Stomach smooth muscle (tissue), 2 donors: ENCODE results near the gene TCF4.

Experiments
- H3K27ac ChIP-seq: one replicate; pipeline ENCODE4 v1.7.0; 2013; ENCODE audit warnings: mild to moderate bottlenecking, low read length, inconsistent platforms
- H3K27me3 ChIP-seq, 2 donors: one replicate each; pipeline ENCODE4 v1.7.0; 2013; ENCODE audit warnings: low read length in 2 of 2; ENCODE audit not compliant: insufficient read depth in 2 of 2, control insufficient read depth in 1 of 2
- H3K36me3 ChIP-seq, 2 donors: one replicate each; pipeline ENCODE4 v1.7.0; 2013; ENCODE audit warnings: low read length in 2 of 2; ENCODE audit not compliant: control insufficient read depth in 2 of 2, insufficient read depth in 2 of 2
- H3K4me1 ChIP-seq: one replicate; pipeline ENCODE4 v1.7.0; 2013; ENCODE audit warnings: low read length; ENCODE audit not compliant: control insufficient read depth, insufficient read depth
- H3K4me3 ChIP-seq, 2 donors: one replicate each; pipeline ENCODE4 v1.7.0; 2013; ENCODE audit warnings: low read length in 2 of 2
- H3K9ac ChIP-seq, 2 donors: one replicate each; pipeline ENCODE4 v1.7.0; 2013; ENCODE audit warnings: low read length in 2 of 2, mild to moderate bottlenecking in 1 of 2
- H3K9me3 ChIP-seq, 2 donors: one replicate each; pipeline ENCODE4 v1.7.0; 2013; ENCODE audit warnings: low read length in 2 of 2; ENCODE audit not compliant: control insufficient read depth in 2 of 2
- donor health status: healthy.
- donor health status: Pancreatic carcinoma.

The TCF4 gene

GRCh38 chr18:55457028-55457427 is 131.0 kb downstream of the TCF4 start:
- Histone ChIP-seq H3K27me3 (no peaks in the 10 kb centered on the region), H3K4me3 (no peak overlapping the region), H3K27ac (no peak overlapping the region), H3K4me1 (no peaks in the 10 kb centered on the region), H3K9ac (no peak overlapping the region), H3K36me3 (no peaks in the 10 kb centered on the region), H3K9me3 (no peaks in the 10 kb centered on the region)

GRCh38 chr18:55455938-55456337 is 132.1 kb downstream of the TCF4 start:
- H3K9me3 ChIP-seq = no peaks in the 10 kb centered on the region
- no peaks in the 10 kb centered on the region for H3K36me3 ChIP-seq
- no peaks in the 10 kb centered on the region for H3K27me3 ChIP-seq
- H3K27ac ChIP-seq = no peak overlapping the region
- no peak overlapping the region for H3K4me3 ChIP-seq
- no peaks in the 10 kb centered on the region for H3K4me1 ChIP-seq
- H3K9ac ChIP-seq = no peak overlapping the region

- no peaks in the 10 kb centered on the region for H3K27me3 ChIP-seq
- no peaks in the 10 kb centered on the region for H3K9me3 ChIP-seq
- H3K36me3 ChIP-seq = no peaks in the 10 kb centered on the region
- H3K9ac ChIP-seq = no peak overlapping the region
- H3K4me3 ChIP-seq = no peak overlapping the region
- H3K4me1 ChIP-seq = no peaks in the 10 kb centered on the region
- H3K27ac ChIP-seq = no peak overlapping the region
These were observed 134.8 kb downstream of the TCF4 start for GRCh38 chr18:55453186-55453585.

GRCh38 chr18:55452123-55452611 is 135.8 kb downstream of the TCF4 start:
- Histone ChIP-seq H3K27ac (no peak overlapping the region), H3K4me1 (no peaks in the 10 kb centered on the region), H3K36me3 (no peaks in the 10 kb centered on the region), H3K9ac (no peak overlapping the region), H3K4me3 (no peak overlapping the region), H3K9me3 (no peaks in the 10 kb centered on the region), H3K27me3 (no peaks in the 10 kb centered on the region)

GRCh38 chr18:55449412-55450140 is 138.4 kb downstream of the TCF4 start:
- H3K9me3 ChIP-seq = peaks cover 2 to 5% of the 10 kb centered on the region in 2 donors
- H3K36me3 ChIP-seq = no peaks in the 10 kb centered on the region
- no peaks in the 10 kb centered on the region for H3K4me1 ChIP-seq
- H3K27me3 ChIP-seq = no peaks in the 10 kb centered on the region
- no peak overlapping the region for H3K27ac ChIP-seq
- no peak overlapping the region for H3K4me3 ChIP-seq
- no peak overlapping the region for H3K9ac ChIP-seq

GRCh38 chr18:55448420-55448819 is 139.6 kb downstream of the TCF4 start:
- Histone ChIP-seq H3K9ac (no peak overlapping the region), H3K27me3 (no peaks in the 10 kb centered on the region), H3K9me3 (peaks cover 2 to 5% of the 10 kb centered on the region in 2 donors), H3K4me3 (no peak overlapping the region), H3K4me1 (no peaks in the 10 kb centered on the region), H3K27ac (no peak overlapping the region), H3K36me3 (no peaks in the 10 kb centered on the region)

- H3K9ac ChIP-seq = no peak overlapping the region
- peaks cover 2 to 5% of the 10 kb centered on the region in 2 donors for H3K9me3 ChIP-seq
- no peaks in the 10 kb centered on the region for H3K36me3 ChIP-seq
- H3K27ac ChIP-seq = no peak overlapping the region
- H3K27me3 ChIP-seq = no peaks in the 10 kb centered on the region
- H3K4me3 ChIP-seq = no peak overlapping the region
- no peaks in the 10 kb centered on the region for H3K4me1 ChIP-seq
These were observed 140.3 kb downstream of the TCF4 start for GRCh38 chr18:55447672-55448018.

GRCh38 chr18:55446996-55447671 is 140.9 kb downstream of the TCF4 start:
- no peaks in the 10 kb centered on the region for H3K36me3 ChIP-seq
- no peaks in the 10 kb centered on the region for H3K27me3 ChIP-seq
- H3K9me3 ChIP-seq = peaks cover 2 to 5% of the 10 kb centered on the region in 2 donors
- no peaks in the 10 kb centered on the region for H3K4me1 ChIP-seq
- H3K9ac ChIP-seq = no peak overlapping the region
- no peak overlapping the region for H3K4me3 ChIP-seq
- no peak overlapping the region for H3K27ac ChIP-seq

- Histone ChIP-seq H3K27me3 (no peaks in the 10 kb centered on the region), H3K9ac (no peak overlapping the region), H3K27ac (no peak overlapping the region), H3K9me3 (peaks cover 2 to 5% of the 10 kb centered on the region in 2 donors), H3K4me1 (no peaks in the 10 kb centered on the region), H3K4me3 (no peak overlapping the region), H3K36me3 (no peaks in the 10 kb centered on the region)
These were observed 143.5 kb downstream of the TCF4 start for GRCh38 chr18:55444536-55444935.

GRCh38 chr18:55443776-55444175 is 144.2 kb downstream of the TCF4 start:
- Histone ChIP-seq H3K4me3 (no peak overlapping the region), H3K4me1 (no peaks in the 10 kb centered on the region), H3K27ac (no peak overlapping the region), H3K9ac (no peak overlapping the region), H3K36me3 (no peaks in the 10 kb centered on the region), H3K9me3 (peaks cover 2 to 5% of the 10 kb centered on the region in 2 donors), H3K27me3 (no peaks in the 10 kb centered on the region)

- no peaks in the 10 kb centered on the region for H3K27me3 ChIP-seq
- H3K9me3 ChIP-seq = peaks cover 2 to 5% of the 10 kb centered on the region in 2 donors
- H3K4me1 ChIP-seq = no peaks in the 10 kb centered on the region
These were observed 145.4 kb downstream of the TCF4 start for GRCh38 chr18:55442561-55442960.

More at GRCh38 chr18:55442561-55442960, 145.4 kb downstream of the TCF4 start:
- no peaks in the 10 kb centered on the region for H3K36me3 ChIP-seq
- H3K27ac ChIP-seq = no peak overlapping the region
- no peak overlapping the region for H3K9ac ChIP-seq
- H3K4me3 ChIP-seq = no peak overlapping the region
